ENCODE results near the gene TAF4. TPM values are rescaled to one million over a fixed set of nuclear protein-coding genes. Genes with fewer than 3 reads are reported as not detected.
"Not testable (repeated sequence)": the region's sequence is repeated elsewhere in the genome, so short reads cannot be mapped to it uniquely, and the experiment has no call there.

TAF4 gene
- total and polyA plus RNA-seq, 2 donors (not counting 1 experiment from before 2014, with no cell fraction given), result 2.6 to 3.0 TPM

DNA sequence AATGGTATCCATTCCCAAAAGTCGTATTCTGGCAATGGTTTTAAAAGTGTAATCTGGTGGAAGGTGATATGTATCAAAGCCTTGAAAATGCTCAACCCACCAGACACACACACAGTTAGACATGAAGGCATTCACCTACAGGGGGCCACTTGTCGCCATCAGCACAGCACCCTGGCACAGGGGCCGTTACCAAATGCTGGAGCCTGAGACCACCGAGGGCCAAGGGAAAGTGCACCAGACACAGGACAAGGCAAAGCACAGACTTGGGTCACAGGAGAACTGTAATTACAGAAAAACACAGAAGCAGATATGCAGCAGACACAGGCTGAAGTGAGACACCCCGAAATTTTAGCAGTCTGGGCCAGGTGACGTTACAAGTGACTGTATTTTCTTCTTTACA, 9.3 kb downstream of the TAF4 start:
- H3K4me2 ChIP-seq (ENCODE audit: extremely low read depth, insufficient read depth, low read length), result no peak overlapping the region
- H4K20me1 ChIP-seq (ENCODE audit: control insufficient read depth, extremely low read depth, insufficient read depth, low read length), result no peaks in the 10 kb centered on the region
- H2AFZ ChIP-seq (ENCODE audit: low read length), result no peak overlapping the region
- H3K9ac ChIP-seq (ENCODE audit: insufficient read depth, low read length), result no peak overlapping the region
- no peak overlapping the region for H3K4me3 ChIP-seq (replicated peaks in 1 of 4; ENCODE audit: control extremely low read depth in 1 of 4, insufficient read depth in 1 of 4, low read depth in 3 of 4, low read length in 4 of 4)
- TF ChIP-seq CTCF (conservative IDR thresholded peaks at IDR 0.05 in 1 of 2, IDR thresholded peaks at IDR 0.05 in 1 of 2; ENCODE audit: low read depth in 1 of 2, low read length in 2 of 2) (no peak), EZH2 (IDR thresholded peaks at IDR 0.05; ENCODE audit: low read length, missing control alignments) (no peak)
- no peaks in the 10 kb centered on the region for H3K27me3 ChIP-seq (ENCODE audit: control insufficient read depth, insufficient read depth, low read length)
- H3K27ac ChIP-seq (ENCODE audit: insufficient read depth, low read length), result no peak overlapping the region
- DNase-seq (ENCODE audit: low read depth in 2 of 2), result no peak
- no peaks in the 10 kb centered on the region for H3K9me3 ChIP-seq (ENCODE audit: control insufficient read depth, insufficient read depth, low read depth, low read length)
- peaks cover 40% of the 10 kb centered on the region for H3K79me2 ChIP-seq (ENCODE audit: control insufficient read depth, insufficient read depth, low read length)
- H3K4me1 ChIP-seq (ENCODE audit: control insufficient read depth, extremely low read depth, insufficient read depth, low read length), result no peaks in the 10 kb centered on the region
- H3K36me3 ChIP-seq (ENCODE audit: control insufficient read depth, insufficient read depth, low read length), result no peaks in the 10 kb centered on the region

DNA sequence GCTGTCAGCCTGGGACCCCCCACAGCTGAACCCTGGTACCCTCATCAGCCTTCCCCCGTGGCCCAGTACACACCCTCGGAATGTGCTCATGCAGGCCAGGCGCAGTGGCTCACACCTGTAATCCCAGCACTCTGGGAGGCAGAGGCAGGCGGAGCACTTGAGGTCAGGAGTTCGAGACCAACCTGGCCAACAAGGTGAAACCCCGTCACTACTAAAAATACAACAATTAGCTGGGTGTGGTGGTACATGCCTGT, 9.9 kb downstream of the TAF4 start:
- not testable (repeated sequence) for H3K27me3 ChIP-seq (ENCODE audit: control insufficient read depth, insufficient read depth, low read length); H3K27ac ChIP-seq (ENCODE audit: insufficient read depth, low read length); DNase-seq (ENCODE audit: low read depth in 2 of 2); H3K9me3 ChIP-seq (ENCODE audit: control insufficient read depth, insufficient read depth, low read depth, low read length); H3K36me3 ChIP-seq (ENCODE audit: control insufficient read depth, insufficient read depth, low read length); H4K20me1 ChIP-seq (ENCODE audit: control insufficient read depth, extremely low read depth, insufficient read depth, low read length); H2AFZ ChIP-seq (ENCODE audit: low read length); H3K4me2 ChIP-seq (ENCODE audit: extremely low read depth, insufficient read depth, low read length); H3K9ac ChIP-seq (ENCODE audit: insufficient read depth, low read length); H3K4me1 ChIP-seq (ENCODE audit: control insufficient read depth, extremely low read depth, insufficient read depth, low read length); H3K4me3 ChIP-seq (replicated peaks in 1 of 4; ENCODE audit: control extremely low read depth in 1 of 4, insufficient read depth in 1 of 4, low read depth in 3 of 4, low read length in 4 of 4)
- H3K79me2 ChIP-seq (ENCODE audit: control insufficient read depth, insufficient read depth, low read length), result peaks cover 37% of the 10 kb centered on the region

GRCh38 chr20:62055106-62055861, 10.4 kb downstream of the TAF4 start:
- Histone ChIP-seq H3K9me3 (ENCODE audit: control insufficient read depth, insufficient read depth, low read depth, low read length) (no peaks in the 10 kb centered on the region), H3K27me3 (ENCODE audit: control insufficient read depth, insufficient read depth, low read length) (no peaks in the 10 kb centered on the region), H4K20me1 (ENCODE audit: control insufficient read depth, extremely low read depth, insufficient read depth, low read length) (no peaks in the 10 kb centered on the region), H2AFZ (ENCODE audit: low read length) (no peak overlapping the region), H3K4me1 (ENCODE audit: control insufficient read depth, extremely low read depth, insufficient read depth, low read length) (no peaks in the 10 kb centered on the region), H3K4me3 (replicated peaks in 1 of 4; ENCODE audit: control extremely low read depth in 1 of 4, insufficient read depth in 1 of 4, low read depth in 3 of 4, low read length in 4 of 4) (no peak overlapping the region), H3K27ac (ENCODE audit: insufficient read depth, low read length) (no peak overlapping the region), H3K79me2 (ENCODE audit: control insufficient read depth, insufficient read depth, low read length) (peaks cover 37% of the 10 kb centered on the region), H3K4me2 (ENCODE audit: extremely low read depth, insufficient read depth, low read length) (no peak overlapping the region), H3K36me3 (ENCODE audit: control insufficient read depth, insufficient read depth, low read length) (no peaks in the 10 kb centered on the region), H3K9ac (ENCODE audit: insufficient read depth, low read length) (no peak overlapping the region)
- no peak for TF ChIP-seq CTCF (conservative IDR thresholded peaks at IDR 0.05 in 1 of 2, IDR thresholded peaks at IDR 0.05 in 1 of 2; ENCODE audit: low read depth in 1 of 2, low read length in 2 of 2)
- TF ChIP-seq EZH2 (IDR thresholded peaks at IDR 0.05; ENCODE audit: low read length, missing control alignments), result no peak
- no peak for DNase-seq (ENCODE audit: low read depth in 2 of 2)

All from fibroblast of lung (primary cell).